ENCODE results near the gene ACR.

The ACR gene

DNA sequence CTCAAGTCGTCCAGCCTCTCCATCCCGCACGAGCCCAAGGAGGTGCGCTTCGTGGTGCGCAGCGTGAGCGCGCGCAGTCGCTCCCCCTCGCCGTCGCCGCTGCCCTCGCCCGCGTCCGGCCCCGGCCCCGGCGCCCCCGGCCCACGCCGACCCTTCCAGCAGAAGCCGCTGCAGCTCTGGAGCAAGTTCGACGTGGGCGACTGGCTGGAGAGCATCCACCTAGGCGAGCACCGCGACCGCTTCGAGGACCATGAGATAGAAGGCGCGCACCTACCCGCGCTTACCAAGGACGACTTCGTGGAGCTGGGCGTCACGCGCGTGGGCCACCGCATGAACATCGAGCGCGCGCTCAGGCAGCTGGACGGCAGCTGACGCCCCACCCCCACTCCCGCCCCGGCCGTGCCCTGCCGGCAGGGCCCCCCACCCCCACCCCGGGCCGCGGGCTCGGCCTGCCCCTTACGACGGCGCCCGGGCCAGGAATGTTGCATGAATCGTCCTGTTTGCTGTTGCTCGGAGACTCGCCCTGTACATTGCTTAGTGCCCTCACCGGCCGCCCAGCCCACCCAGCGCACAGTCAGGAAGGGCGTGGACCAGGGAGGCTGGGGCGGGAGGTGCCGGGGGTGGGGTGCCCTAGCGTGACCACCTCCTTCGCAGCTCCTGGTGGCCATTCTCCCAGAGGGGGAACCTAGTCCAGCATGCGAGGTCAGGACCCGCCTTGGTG, 6.9 kb upstream of the ACR start:
- Histone ChIP-seq H2AFZ (ENCODE audit: low read length) (no peak overlapping the region), H3K4me2 (ENCODE audit: low read depth, low read length, poor library complexity, severe bottlenecking) (no peak overlapping the region), H3K4me1 (ENCODE audit: insufficient read depth, low read length, poor library complexity, severe bottlenecking) (peaks cover 4% of the 10 kb centered on the region), H3K27me3 (ENCODE audit: insufficient read depth, low read length, poor library complexity, severe bottlenecking) (no peaks in the 10 kb centered on the region), H3F3A (ENCODE audit: low read depth) (no peaks in the 10 kb centered on the region), H3K9me2 (replicated peaks; ENCODE audit: low read depth, low read length) (no peaks in the 10 kb centered on the region), H3K9ac (ENCODE audit: low read depth, low read length, poor library complexity, severe bottlenecking) (no peak overlapping the region), H3K79me2 (ENCODE audit: insufficient read depth, low read length) (no peaks in the 10 kb centered on the region), H3K4me3 (ENCODE audit: low read length, poor library complexity, severe bottlenecking) (no peak overlapping the region), H3K9me3 (ENCODE audit: insufficient read depth, low read depth, low read length) (no peaks in the 10 kb centered on the region), H3K36me3 (ENCODE audit: insufficient read depth, low read length) (no peaks in the 10 kb centered on the region; the same call in 1 of the 2 replicates), H4K20me1 (ENCODE audit: insufficient read depth, low read length, poor library complexity, severe bottlenecking) (no peaks in the 10 kb centered on the region)
- TF ChIP-seq, protein P1, sequence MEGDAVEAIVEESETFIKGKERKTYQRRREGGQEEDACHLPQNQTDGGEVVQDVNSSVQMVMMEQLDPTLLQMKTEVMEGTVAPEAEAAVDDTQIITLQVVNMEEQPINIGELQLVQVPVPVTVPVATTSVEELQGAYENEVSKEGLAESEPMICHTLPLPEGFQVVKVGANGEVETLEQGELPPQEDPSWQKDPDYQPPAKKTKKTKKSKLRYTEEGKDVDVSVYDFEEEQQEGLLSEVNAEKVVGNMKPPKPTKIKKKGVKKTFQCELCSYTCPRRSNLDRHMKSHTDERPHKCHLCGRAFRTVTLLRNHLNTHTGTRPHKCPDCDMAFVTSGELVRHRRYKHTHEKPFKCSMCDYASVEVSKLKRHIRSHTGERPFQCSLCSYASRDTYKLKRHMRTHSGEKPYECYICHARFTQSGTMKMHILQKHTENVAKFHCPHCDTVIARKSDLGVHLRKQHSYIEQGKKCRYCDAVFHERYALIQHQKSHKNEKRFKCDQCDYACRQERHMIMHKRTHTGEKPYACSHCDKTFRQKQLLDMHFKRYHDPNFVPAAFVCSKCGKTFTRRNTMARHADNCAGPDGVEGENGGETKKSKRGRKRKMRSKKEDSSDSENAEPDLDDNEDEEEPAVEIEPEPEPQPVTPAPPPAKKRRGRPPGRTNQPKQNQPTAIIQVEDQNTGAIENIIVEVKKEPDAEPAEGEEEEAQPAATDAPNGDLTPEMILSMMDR (conservative IDR thresholded peaks at IDR 0.05; ENCODE audit: low read length), result no peak
- no peak for TF ChIP-seq EZH2phosphoT487 (IDR thresholded peaks at IDR 0.05; ENCODE audit: borderline replicate concordance)

DNA sequence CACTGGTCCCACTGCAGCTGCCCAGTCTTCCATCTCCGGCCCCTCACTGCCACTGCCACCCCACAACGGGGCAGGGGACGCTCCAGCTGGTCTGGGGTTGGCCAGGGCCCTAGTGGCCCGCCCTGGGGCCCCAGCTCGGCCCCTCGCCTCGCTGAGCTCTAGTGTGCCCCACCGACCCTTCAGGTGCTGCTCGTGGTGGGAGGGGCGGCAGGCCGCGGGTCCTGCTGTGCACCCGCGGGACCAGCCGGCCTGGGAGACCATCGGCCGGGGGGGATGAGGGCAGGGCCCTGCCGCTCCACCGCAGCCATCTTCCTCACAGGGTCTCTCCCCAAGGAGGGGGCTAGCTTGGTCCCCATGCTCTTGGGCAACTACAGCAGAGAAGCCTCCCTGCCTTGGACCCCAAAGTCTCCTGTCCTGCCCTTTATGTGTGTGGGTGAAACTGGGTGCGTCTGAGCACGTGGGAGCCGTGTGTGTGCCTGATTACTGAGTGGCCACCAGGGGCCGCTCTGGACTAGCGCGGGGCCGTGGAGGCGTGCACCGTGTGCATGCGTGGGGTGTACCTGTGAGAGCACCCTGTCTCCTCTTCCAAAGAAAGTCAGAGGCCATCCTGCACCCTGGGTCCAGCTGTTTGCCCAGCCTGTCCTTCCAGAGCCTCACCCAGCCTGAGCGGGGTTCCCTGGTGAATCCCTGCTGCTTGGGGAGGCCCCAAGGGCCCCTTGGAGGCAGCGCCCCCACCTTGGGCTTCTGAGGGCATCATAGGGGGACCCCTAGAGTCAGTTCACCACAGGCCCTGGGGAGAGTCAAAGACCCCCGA, 6.0 kb upstream of the ACR start:
- H3K4me2 ChIP-seq (ENCODE audit: low read depth, low read length, poor library complexity, severe bottlenecking), result no peak overlapping the region
- H3K79me2 ChIP-seq (ENCODE audit: insufficient read depth, low read length), result no peaks in the 10 kb centered on the region
- no peak overlapping the region for H3K4me3 ChIP-seq (ENCODE audit: low read length, poor library complexity, severe bottlenecking)
- H3K9me3 ChIP-seq (ENCODE audit: insufficient read depth, low read depth, low read length), result no peaks in the 10 kb centered on the region
- H4K20me1 ChIP-seq (ENCODE audit: insufficient read depth, low read length, poor library complexity, severe bottlenecking), result no peaks in the 10 kb centered on the region
- no peak overlapping the region for H3K9ac ChIP-seq (ENCODE audit: low read depth, low read length, poor library complexity, severe bottlenecking)
- no peak for TF ChIP-seq EZH2phosphoT487 (IDR thresholded peaks at IDR 0.05; ENCODE audit: borderline replicate concordance)
- TF ChIP-seq, protein P1 (conservative IDR thresholded peaks at IDR 0.05; ENCODE audit: low read length), result peak; percentile 82
- H2AFZ ChIP-seq (ENCODE audit: low read length), result no peak overlapping the region
- H3F3A ChIP-seq (ENCODE audit: low read depth), result no peaks in the 10 kb centered on the region
- no peaks in the 10 kb centered on the region for H3K36me3 ChIP-seq (ENCODE audit: insufficient read depth, low read length)
- no peaks in the 10 kb centered on the region for H3K27me3 ChIP-seq (ENCODE audit: insufficient read depth, low read length, poor library complexity, severe bottlenecking)
- H3K4me1 ChIP-seq (ENCODE audit: insufficient read depth, low read length, poor library complexity, severe bottlenecking), result peaks cover 4% of the 10 kb centered on the region
- no peaks in the 10 kb centered on the region for H3K9me2 ChIP-seq (replicated peaks; ENCODE audit: low read depth, low read length)

DNA sequence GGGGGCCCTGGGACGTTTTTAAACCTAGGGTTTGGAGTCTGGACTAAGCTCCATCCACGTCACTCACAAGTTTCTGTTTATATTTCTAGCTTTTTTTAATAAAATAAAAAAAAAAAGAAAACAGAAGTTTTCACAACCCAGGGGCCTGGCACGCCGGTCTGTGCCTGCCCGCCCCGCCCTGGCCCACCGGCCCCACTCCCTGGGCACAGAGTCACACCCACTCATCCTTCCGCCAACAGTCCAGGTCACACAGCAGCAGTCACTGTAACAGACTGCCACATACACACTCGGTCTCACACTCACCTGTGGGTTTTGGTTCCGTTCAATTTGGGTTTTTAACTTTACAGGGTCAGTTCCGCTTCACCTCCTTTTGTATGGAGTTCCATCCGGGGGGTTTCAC, 5.3 kb upstream of the ACR start:
- Histone ChIP-seq H3K79me2 (ENCODE audit: insufficient read depth, low read length) (no peaks in the 10 kb centered on the region), H3K4me1 (ENCODE audit: insufficient read depth, low read length, poor library complexity, severe bottlenecking) (peaks cover 4% of the 10 kb centered on the region), H2AFZ (ENCODE audit: low read length) (no peak overlapping the region), H3K9me3 (ENCODE audit: insufficient read depth, low read depth, low read length) (no peaks in the 10 kb centered on the region; the same call in 1 of the 2 replicates), H3K9ac (ENCODE audit: low read depth, low read length, poor library complexity, severe bottlenecking) (no peak overlapping the region), H3K4me3 (ENCODE audit: low read length, poor library complexity, severe bottlenecking) (no peak overlapping the region), H3K36me3 (ENCODE audit: insufficient read depth, low read length) (no peaks in the 10 kb centered on the region), H4K20me1 (ENCODE audit: insufficient read depth, low read length, poor library complexity, severe bottlenecking) (no peaks in the 10 kb centered on the region), H3K4me2 (ENCODE audit: low read depth, low read length, poor library complexity, severe bottlenecking) (no peak overlapping the region), H3K9me2 (replicated peaks; ENCODE audit: low read depth, low read length) (no peaks in the 10 kb centered on the region), H3K27me3 (ENCODE audit: insufficient read depth, low read length, poor library complexity, severe bottlenecking) (no peaks in the 10 kb centered on the region), H3F3A (ENCODE audit: low read depth) (no peaks in the 10 kb centered on the region)
- no peak for TF ChIP-seq EZH2phosphoT487 (IDR thresholded peaks at IDR 0.05; ENCODE audit: borderline replicate concordance)
- TF ChIP-seq, protein P1 (conservative IDR thresholded peaks at IDR 0.05; ENCODE audit: low read length), result no peak

Measured in Loucy (cell line).